ENCODE data around the gene SECISBP2L.

SECISBP2L gene

GRCh38 chr15:48992545-48992944 is 53.7 kb downstream of the SECISBP2L start:
- peak in 1 of 2 donors; percentile 9 for DNase-seq (ENCODE audit: low spot score in 2 of 2)
- H3K36me3 Mint-ChIP-seq, result peaks cover 34% of the 10 kb centered on the region
- peak; percentile 97 for ATAC-seq (ENCODE audit: low read depth)

GRCh38 chr15:48992096-48992495 is 54.1 kb downstream of the SECISBP2L start:
- no peaks in the 10 kb centered on the region for H3K9me3 Mint-ChIP-seq
- H3K36me3 Mint-ChIP-seq, result peaks cover 32% of the 10 kb centered on the region
- no peak for ATAC-seq (ENCODE audit: low read depth)
- no peaks in the 10 kb centered on the region for H3K27me3 Mint-ChIP-seq
- peak overlapping the region; percentile 75 for H3K27ac Mint-ChIP-seq
- H3K4me3 Mint-ChIP-seq, result no peak overlapping the region
- H3K4me1 Mint-ChIP-seq, result peaks cover 2% of the 10 kb centered on the region
- DNase-seq (ENCODE audit: low spot score in 2 of 2), result no peak

More at GRCh38 chr15:48992545-48992944, 53.7 kb downstream of the SECISBP2L start:
- Mint-ChIP-seq H3K9me3 (no peaks in the 10 kb centered on the region), H3K4me1 (peaks cover 2% of the 10 kb centered on the region), H3K27ac (peak overlapping the region; percentile 75), H3K4me3 (no peak overlapping the region), H3K27me3 (no peaks in the 10 kb centered on the region)

GRCh38 chr15:48989170-48989569 is 57.1 kb downstream of the SECISBP2L start:
- no peak for DNase-seq (ENCODE audit: low spot score in 2 of 2)
- H3K4me3 Mint-ChIP-seq, result no peak overlapping the region
- ATAC-seq (ENCODE audit: low read depth), result no peak
- peaks cover 2% of the 10 kb centered on the region for H3K4me1 Mint-ChIP-seq
- H3K27ac Mint-ChIP-seq, result no peak overlapping the region
- peaks cover 14% of the 10 kb centered on the region for H3K36me3 Mint-ChIP-seq
- H3K9me3 Mint-ChIP-seq, result no peaks in the 10 kb centered on the region
- no peaks in the 10 kb centered on the region for H3K27me3 Mint-ChIP-seq

GRCh38 chr15:48987142-48987541 is 59.1 kb downstream of the SECISBP2L start:
- Mint-ChIP-seq H3K27ac (no peak overlapping the region), H3K4me1 (no peaks in the 10 kb centered on the region), H3K4me3 (no peak overlapping the region), H3K9me3 (no peaks in the 10 kb centered on the region), H3K36me3 (peaks cover 8% of the 10 kb centered on the region), H3K27me3 (peaks cover 2% of the 10 kb centered on the region)
- no peak for DNase-seq (ENCODE audit: low spot score in 2 of 2)
- ATAC-seq (ENCODE audit: low read depth), result no peak

GRCh38 chr15:48986240-48986639 is 60.0 kb downstream of the SECISBP2L start:
- ATAC-seq (ENCODE audit: low read depth) (no peak), DNase-seq (ENCODE audit: low spot score in 2 of 2) (no peak)
- H3K4me1 Mint-ChIP-seq, result no peaks in the 10 kb centered on the region
- H3K9me3 Mint-ChIP-seq, result no peaks in the 10 kb centered on the region
- peaks cover 5% of the 10 kb centered on the region for H3K27me3 Mint-ChIP-seq
- H3K4me3 Mint-ChIP-seq, result no peak overlapping the region
- peaks cover 7% of the 10 kb centered on the region for H3K36me3 Mint-ChIP-seq
- no peak overlapping the region for H3K27ac Mint-ChIP-seq

- H3K27ac Mint-ChIP-seq, result no peak overlapping the region
- no peak for DNase-seq (ENCODE audit: low spot score in 2 of 2)
- H3K4me3 Mint-ChIP-seq, result no peak overlapping the region
- no peak for ATAC-seq (ENCODE audit: low read depth)
- peaks cover 7% of the 10 kb centered on the region for H3K27me3 Mint-ChIP-seq
- H3K36me3 Mint-ChIP-seq, result peaks cover 3% of the 10 kb centered on the region
- no peaks in the 10 kb centered on the region for H3K4me1 Mint-ChIP-seq
- no peaks in the 10 kb centered on the region for H3K9me3 Mint-ChIP-seq
Observed at GRCh38 chr15:48985516-48985915, 60.7 kb downstream of the SECISBP2L start.

GRCh38 chr15:48984811-48985352 is 61.4 kb downstream of the SECISBP2L start:
- no peak for ATAC-seq (ENCODE audit: low read depth)
- no peak for DNase-seq (ENCODE audit: low spot score in 2 of 2)
- Mint-ChIP-seq H3K27me3 (peaks cover 8% of the 10 kb centered on the region), H3K27ac (no peak overlapping the region), H3K4me3 (no peak overlapping the region), H3K9me3 (no peaks in the 10 kb centered on the region), H3K36me3 (no peaks in the 10 kb centered on the region), H3K4me1 (no peaks in the 10 kb centered on the region)

GRCh38 chr15:48984021-48984710 is 62.1 kb downstream of the SECISBP2L start:
- Mint-ChIP-seq H3K9me3 (no peaks in the 10 kb centered on the region), H3K4me1 (no peaks in the 10 kb centered on the region), H3K4me3 (no peak overlapping the region), H3K27ac (no peak overlapping the region), H3K36me3 (no peaks in the 10 kb centered on the region), H3K27me3 (peaks cover 10% of the 10 kb centered on the region)
- DNase-seq (ENCODE audit: low spot score in 2 of 2) (no peak), ATAC-seq (ENCODE audit: low read depth) (no peak)

GRCh38 chr15:48983300-48983699 is 62.9 kb downstream of the SECISBP2L start:
- Mint-ChIP-seq H3K4me3 (no peak overlapping the region), H3K36me3 (no peaks in the 10 kb centered on the region), H3K4me1 (no peaks in the 10 kb centered on the region), H3K9me3 (no peaks in the 10 kb centered on the region), H3K27ac (no peak overlapping the region), H3K27me3 (peaks cover 12% of the 10 kb centered on the region)
- DNase-seq (ENCODE audit: low spot score in 2 of 2) (no peak), ATAC-seq (ENCODE audit: low read depth) (no peak)

- DNase-seq (ENCODE audit: low spot score in 2 of 2), result no peak
Observed at GRCh38 chr15:48981941-48982340, 64.3 kb downstream of the SECISBP2L start.

GRCh38 chr15:48978638-48979037 is 67.6 kb downstream of the SECISBP2L start:
- H3K9me3 Mint-ChIP-seq, result no peaks in the 10 kb centered on the region
- DNase-seq (ENCODE audit: low spot score in 2 of 2) (no peak), ATAC-seq (ENCODE audit: low read depth) (no peak)
- peaks cover 18% of the 10 kb centered on the region for H3K27me3 Mint-ChIP-seq
- no peak overlapping the region for H3K27ac Mint-ChIP-seq
- H3K4me1 Mint-ChIP-seq, result no peaks in the 10 kb centered on the region
- no peak overlapping the region for H3K4me3 Mint-ChIP-seq
- no peaks in the 10 kb centered on the region for H3K36me3 Mint-ChIP-seq

More at GRCh38 chr15:48981941-48982340, 64.3 kb downstream of the SECISBP2L start:
- peaks cover 15% of the 10 kb centered on the region for H3K27me3 Mint-ChIP-seq
- no peaks in the 10 kb centered on the region for H3K9me3 Mint-ChIP-seq
- ATAC-seq (ENCODE audit: low read depth), result no peak
- H3K4me3 Mint-ChIP-seq, result no peak overlapping the region
- H3K4me1 Mint-ChIP-seq, result no peaks in the 10 kb centered on the region
- no peaks in the 10 kb centered on the region for H3K36me3 Mint-ChIP-seq
- H3K27ac Mint-ChIP-seq, result no peak overlapping the region

GRCh38 chr15:48976444-48977088 is 69.7 kb downstream of the SECISBP2L start:
- DNase-seq (ENCODE audit: low spot score in 2 of 2) (no peak), ATAC-seq (ENCODE audit: low read depth) (no peak)
- Mint-ChIP-seq H3K9me3 (no peaks in the 10 kb centered on the region), H3K4me1 (no peaks in the 10 kb centered on the region), H3K27ac (no peak overlapping the region), H3K4me3 (no peak overlapping the region), H3K36me3 (no peaks in the 10 kb centered on the region), H3K27me3 (peaks cover 13% of the 10 kb centered on the region)

- DNase-seq (ENCODE audit: low spot score in 2 of 2) (peak; percentile 61 to 71), ATAC-seq (ENCODE audit: low read depth) (peak; percentile 97)
- Mint-ChIP-seq H3K4me1 (no peaks in the 10 kb centered on the region), H3K36me3 (no peaks in the 10 kb centered on the region), H3K27me3 (peaks cover 13% of the 10 kb centered on the region), H3K27ac (no peak overlapping the region), H3K9me3 (no peaks in the 10 kb centered on the region), H3K4me3 (peak overlapping the region; percentile 55)
Observed at GRCh38 chr15:48975472-48976419, 70.5 kb downstream of the SECISBP2L start.

- peaks cover 11% of the 10 kb centered on the region for H3K27me3 Mint-ChIP-seq
- no peaks in the 10 kb centered on the region for H3K36me3 Mint-ChIP-seq
- no peak overlapping the region for H3K27ac Mint-ChIP-seq
- H3K4me3 Mint-ChIP-seq, result no peak overlapping the region
- no peaks in the 10 kb centered on the region for H3K4me1 Mint-ChIP-seq
- DNase-seq (ENCODE audit: low spot score in 2 of 2) (no peak), ATAC-seq (ENCODE audit: low read depth) (no peak)
- H3K9me3 Mint-ChIP-seq, result no peaks in the 10 kb centered on the region
Observed at GRCh38 chr15:48974882-48975281, 71.4 kb downstream of the SECISBP2L start.

Measured in memory B cell (primary cell).